A549 treated with AZD9567 at 1 μM for 4 hours (cell line): ENCODE results near the gene NKPD1. TPM values are rescaled to one million over a fixed set of nuclear protein-coding genes. Genes with fewer than 3 reads are reported as not detected.

Experiments used
- total RNA-seq: library from RNA; stranded (reverse); fragments of 200-300 nt; extraction: Qiagen RNA extraction; gene quantifications from 5 replicates; pipeline ENCODE4 v1.2.3, GENCODE V29; 2022; ENCODE audit not compliant: insufficient read depth

The NKPD1 gene, protein sequence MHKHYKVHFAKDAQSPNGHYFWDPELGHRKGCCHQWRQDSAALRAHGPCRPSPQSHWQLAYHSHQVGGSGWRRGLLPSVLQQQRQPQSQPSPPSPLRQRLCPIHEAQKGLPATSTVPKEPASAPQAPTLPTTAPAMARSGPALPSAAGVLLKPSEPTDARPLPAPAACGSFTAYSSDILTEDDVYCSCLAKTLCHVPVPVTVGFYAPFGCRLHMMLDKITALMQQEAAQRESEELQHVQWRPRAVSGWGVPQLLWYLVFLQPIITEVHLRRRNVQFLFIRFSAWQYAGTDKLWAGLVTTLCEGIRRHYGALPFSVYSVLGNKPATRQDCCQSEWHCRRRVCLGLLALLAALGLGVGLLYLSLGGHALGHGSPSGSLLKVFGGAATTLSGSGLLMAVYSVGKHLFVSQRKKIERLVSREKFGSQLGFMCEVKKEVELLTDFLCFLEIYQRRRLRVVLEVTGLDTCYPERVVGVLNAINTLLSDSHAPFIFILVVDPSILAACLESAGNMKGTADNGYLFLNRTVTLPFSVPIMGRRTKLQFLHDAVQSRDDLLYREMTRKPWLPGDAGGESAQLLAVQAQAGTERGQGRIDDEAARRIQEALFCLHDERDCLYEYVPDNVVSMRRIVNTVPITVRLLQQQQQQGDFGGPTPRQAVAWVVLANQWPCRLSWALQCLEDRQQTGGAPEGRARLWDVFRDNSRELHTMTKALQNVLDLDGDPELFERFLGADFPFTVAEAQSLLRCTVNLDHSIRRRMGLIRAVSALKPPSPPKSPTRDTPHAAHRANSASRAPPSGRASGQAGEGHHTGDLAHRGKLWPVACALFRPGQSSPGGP
- 0.28 to 0.40 TPM (median 0.35 TPM) in 4 of 5 replicates, not detected in the other for total RNA-seq

DNA sequence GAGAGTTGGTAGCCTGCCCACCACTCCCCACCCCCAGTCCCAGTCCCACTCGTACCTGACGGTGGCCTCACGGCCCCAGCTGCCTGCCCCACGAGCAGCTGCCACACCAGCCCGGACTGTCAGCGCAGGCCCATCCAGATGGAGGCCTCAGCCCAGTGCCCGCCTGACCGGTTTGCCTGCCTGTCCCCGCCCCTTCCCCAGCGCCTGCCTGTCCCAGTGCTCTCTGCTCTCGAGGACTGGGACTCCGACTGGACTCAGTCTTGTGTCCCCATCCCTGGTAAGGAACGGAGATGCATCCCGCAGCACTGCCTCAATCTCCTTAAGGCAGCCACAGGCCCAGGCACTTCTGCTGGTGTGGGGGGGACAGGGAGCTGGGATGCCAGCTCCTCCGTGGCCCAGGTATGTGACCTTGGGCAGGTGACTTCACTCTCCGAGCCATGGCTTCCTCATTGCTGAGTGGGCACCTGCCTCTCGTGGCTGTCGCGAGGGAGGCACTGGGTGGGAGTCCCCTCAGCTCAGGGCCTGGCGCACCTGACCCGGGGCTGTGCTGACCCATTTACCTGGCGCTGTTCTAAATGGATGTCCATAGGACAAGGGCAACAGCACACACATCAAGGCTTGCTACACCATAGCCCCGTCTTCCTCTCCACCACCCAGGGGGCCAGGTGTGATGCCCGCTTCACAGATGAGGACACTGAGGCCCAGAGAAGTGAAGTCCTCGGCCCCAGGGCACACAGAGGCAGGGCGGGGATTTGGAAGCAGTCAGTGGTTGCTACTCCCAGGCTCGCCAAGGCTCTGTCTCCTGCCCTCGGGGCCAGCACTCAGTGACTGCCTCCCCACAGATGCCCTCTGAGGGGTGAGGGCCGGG is at the start of gene NKPD1:
TSS of gene NKPD1 (minus strand) at position 113 of the 868 bp plus-strand sequence. CDS start 832 bp downstream, outside the sequence.

GRCh38 chr19:45178262-45179071 is 17.7 kb upstream of the NKPD1 start, which contains the start of gene BLOC1S3:
Gene BLOC1S3, plus strand, starts transcription at chr19:45178784. Its CDS starts 513 bp downstream, at chr19:45179297.

GRCh38 chr19:45177817-45178261 is 17.1 kb upstream of the NKPD1 start, which contains the start of gene TRAPPC6A:
Gene TRAPPC6A, minus strand, starts transcription at chr19:45178237. Its CDS starts 19 bp downstream, at chr19:45178218.

Other genes starting within 250 kb of the NKPD1 start
- gene APOC1, start 246.4 kb downstream of the NKPD1 start, total RNA-seq: 74.0 to 128 TPM (median 117 TPM) in 5 replicates
- not detected in 5 replicates for gene APOC4, start 218.7 kb downstream of the NKPD1 start, total RNA-seq
- not detected in 5 replicates for gene APOC2, start 214.9 kb downstream of the NKPD1 start, total RNA-seq
- gene CLPTM1, start 205.6 kb downstream of the NKPD1 start, total RNA-seq: 149 to 198 TPM (median 172 TPM) in 5 replicates
- gene RELB, start 159.5 kb downstream of the NKPD1 start, total RNA-seq: 18.2 to 47.3 TPM (median 36.6 TPM) in 5 replicates
- 32.1 to 79.8 TPM (median 76.7 TPM) in 5 replicates for gene CLASRP, start 121.9 kb downstream of the NKPD1 start, total RNA-seq
- gene ZNF296, start 84.5 kb downstream of the NKPD1 start, total RNA-seq: 14.1 to 18.2 TPM (median 16.0 TPM) in 5 replicates
- gene GEMIN7, start 81.7 kb downstream of the NKPD1 start, total RNA-seq: 88.7 to 119 TPM (median 100 TPM) in 5 replicates
- 16.0 to 39.6 TPM (median 38.4 TPM) in 5 replicates for gene PPP1R37, start 67.8 kb downstream of the NKPD1 start, total RNA-seq
- 35.3 to 48.3 TPM (median 43.4 TPM) in 5 replicates for gene TRAPPC6A, start 17.3 kb upstream of the NKPD1 start, total RNA-seq
- 18.7 to 23.9 TPM (median 21.8 TPM) in 5 replicates for gene BLOC1S3, start 17.8 kb upstream of the NKPD1 start, total RNA-seq
- gene EXOC3L2, start 84.4 kb upstream of the NKPD1 start, total RNA-seq: 1.2 to 2.0 TPM (median 1.6 TPM) in 4 of 5 replicates, not detected in the other
- 6.2 to 9.4 TPM (median 7.8 TPM) in 5 replicates for gene MARK4, start 90.3 kb upstream of the NKPD1 start, total RNA-seq
- gene CKM, start 161.9 kb upstream of the NKPD1 start, total RNA-seq: 0.05 to 0.07 TPM in 2 of 5 replicates, not detected in the others
- gene KLC3, start 179.8 kb upstream of the NKPD1 start, total RNA-seq: 0.87 to 1.3 TPM (median 0.91 TPM) in 4 of 5 replicates, not detected in the other
- gene ERCC2, start 209.6 kb upstream of the NKPD1 start, total RNA-seq: 11.4 to 14.4 TPM (median 14.2 TPM) in 5 replicates
- gene PPP1R13L, start 244.1 kb upstream of the NKPD1 start, total RNA-seq: 19.0 to 37.6 TPM (median 35.5 TPM) in 5 replicates
- 47.1 to 57.7 TPM (median 51.3 TPM) in 5 replicates for gene POLR1G, start 245.7 kb upstream of the NKPD1 start, total RNA-seq